DOHH2 (cell line): ENCODE measurements around the gene PDCD5.

Experiments used
- EZH2phosphoT487 ChIP-seq: fragments of 200-600 bp; sonication (generic); IDR thresholded peaks from 2 replicates; pipeline ENCODE4 v1.6.1; 2017; ENCODE audit warnings: borderline replicate concordance, mild to moderate bottlenecking, antibody characterized with exemption, low read length, moderate library complexity, mixed read lengths
- TF ChIP-seq, protein P1 (sequence below): fragments of 200-600 bp; sonication (generic); IDR thresholded peaks from one replicate; pipeline ENCODE4 v1.5.1; 2014; ENCODE audit warnings: antibody characterized with exemption, mild to moderate bottlenecking, low read depth, low read length; ENCODE audit not compliant: poor library complexity, severe bottlenecking

DNA sequence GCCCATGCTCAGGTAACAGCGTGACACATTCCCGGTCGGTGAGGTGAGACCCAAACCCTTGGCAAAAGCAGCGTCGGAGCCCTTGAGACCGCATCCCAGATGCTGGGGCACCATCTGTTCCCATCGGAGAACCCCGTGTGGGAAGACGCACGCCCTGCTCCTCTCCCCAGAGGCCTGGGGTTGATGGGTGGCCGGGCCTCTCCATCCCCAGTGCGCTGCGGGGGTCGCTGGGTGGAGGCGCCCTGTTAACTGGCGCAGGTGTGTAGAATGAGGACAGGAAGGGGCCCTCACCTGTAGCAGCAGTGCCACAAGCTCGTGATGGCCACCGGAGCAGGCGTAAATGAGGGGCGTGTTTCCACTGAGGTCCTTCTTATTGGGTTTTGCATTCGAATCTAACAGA, 24.6 kb downstream of the PDCD5 start:
- TF ChIP-seq, protein P1, sequence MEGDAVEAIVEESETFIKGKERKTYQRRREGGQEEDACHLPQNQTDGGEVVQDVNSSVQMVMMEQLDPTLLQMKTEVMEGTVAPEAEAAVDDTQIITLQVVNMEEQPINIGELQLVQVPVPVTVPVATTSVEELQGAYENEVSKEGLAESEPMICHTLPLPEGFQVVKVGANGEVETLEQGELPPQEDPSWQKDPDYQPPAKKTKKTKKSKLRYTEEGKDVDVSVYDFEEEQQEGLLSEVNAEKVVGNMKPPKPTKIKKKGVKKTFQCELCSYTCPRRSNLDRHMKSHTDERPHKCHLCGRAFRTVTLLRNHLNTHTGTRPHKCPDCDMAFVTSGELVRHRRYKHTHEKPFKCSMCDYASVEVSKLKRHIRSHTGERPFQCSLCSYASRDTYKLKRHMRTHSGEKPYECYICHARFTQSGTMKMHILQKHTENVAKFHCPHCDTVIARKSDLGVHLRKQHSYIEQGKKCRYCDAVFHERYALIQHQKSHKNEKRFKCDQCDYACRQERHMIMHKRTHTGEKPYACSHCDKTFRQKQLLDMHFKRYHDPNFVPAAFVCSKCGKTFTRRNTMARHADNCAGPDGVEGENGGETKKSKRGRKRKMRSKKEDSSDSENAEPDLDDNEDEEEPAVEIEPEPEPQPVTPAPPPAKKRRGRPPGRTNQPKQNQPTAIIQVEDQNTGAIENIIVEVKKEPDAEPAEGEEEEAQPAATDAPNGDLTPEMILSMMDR = no peak
- no peak for TF ChIP-seq EZH2phosphoT487
